ENCODE data around the gene MPHOSPH9. TPM values are rescaled to one million over a fixed set of nuclear protein-coding genes. Genes with fewer than 3 reads are reported as not detected.
A peak's percentile ranks its signal among the peaks of the same experiment; 100 is the strongest.

The MPHOSPH9 gene
- total and polyA plus RNA-seq, 4 donors, result 20.5 to 79.2 (median 43.9) TPM

- DNase-seq (ENCODE audit: low read depth in 4 of 6, low spot score in 6 of 6), result no peak
- Histone ChIP-seq H3K4me3 (ENCODE audit: low read depth, low read length) (no peak overlapping the region), H3K27ac (ENCODE audit: low read depth, low read length) (no peak overlapping the region), H3K9me3 (ENCODE audit: control insufficient read depth, insufficient read depth, low read length) (no peaks in the 10 kb centered on the region), H3K36me3 (ENCODE audit: control insufficient read depth, insufficient read depth, low read length) (no peaks in the 10 kb centered on the region), H3K4me1 (ENCODE audit: control insufficient read depth, insufficient read depth, low read length) (no peaks in the 10 kb centered on the region), H3K27me3 (ENCODE audit: control insufficient read depth, insufficient read depth, low read length) (no peaks in the 10 kb centered on the region)
- 83% methylated on average over 5 of the region's 6 CpGs for WGBS (ENCODE audit: insufficient coverage)
Observed at GRCh38 chr12:123121670-123122069, 111.3 kb downstream of the MPHOSPH9 start.

GRCh38 chr12:123120452-123121166 is 112.3 kb downstream of the MPHOSPH9 start:
- H3K9me3 ChIP-seq (ENCODE audit: control insufficient read depth, insufficient read depth, low read length), result no peaks in the 10 kb centered on the region
- DNase-seq (ENCODE audit: low read depth in 4 of 6, low spot score in 6 of 6), result no peak
- H3K27ac ChIP-seq (ENCODE audit: low read depth, low read length), result peak overlapping the region; percentile 2
- no peaks in the 10 kb centered on the region for H3K27me3 ChIP-seq (ENCODE audit: control insufficient read depth, insufficient read depth, low read length)
- WGBS (ENCODE audit: insufficient coverage), result 81% methylated on average over 3 of the region's 3 CpGs
- no peak overlapping the region for H3K4me3 ChIP-seq (ENCODE audit: low read depth, low read length)
- peaks cover 4% of the 10 kb centered on the region for H3K4me1 ChIP-seq (ENCODE audit: control insufficient read depth, insufficient read depth, low read length)
- H3K36me3 ChIP-seq (ENCODE audit: control insufficient read depth, insufficient read depth, low read length), result no peaks in the 10 kb centered on the region

GRCh38 chr12:123119808-123120207 is 113.1 kb downstream of the MPHOSPH9 start:
- Histone ChIP-seq H3K36me3 (ENCODE audit: control insufficient read depth, insufficient read depth, low read length) (no peaks in the 10 kb centered on the region), H3K27me3 (ENCODE audit: control insufficient read depth, insufficient read depth, low read length) (no peaks in the 10 kb centered on the region), H3K4me1 (ENCODE audit: control insufficient read depth, insufficient read depth, low read length) (peaks cover 12% of the 10 kb centered on the region), H3K9me3 (ENCODE audit: control insufficient read depth, insufficient read depth, low read length) (no peaks in the 10 kb centered on the region), H3K4me3 (ENCODE audit: low read depth, low read length) (no peak overlapping the region), H3K27ac (ENCODE audit: low read depth, low read length) (no peak overlapping the region)
- WGBS (ENCODE audit: insufficient coverage), result 92% methylated on average over 5 of the region's 7 CpGs
- no peak for DNase-seq (ENCODE audit: low read depth in 4 of 6, low spot score in 6 of 6)

- H3K36me3 ChIP-seq (ENCODE audit: control insufficient read depth, insufficient read depth, low read length), result no peaks in the 10 kb centered on the region
- no peak overlapping the region for H3K27ac ChIP-seq (ENCODE audit: low read depth, low read length)
- H3K9me3 ChIP-seq (ENCODE audit: control insufficient read depth, insufficient read depth, low read length), result no peaks in the 10 kb centered on the region
- no peak overlapping the region for H3K4me3 ChIP-seq (ENCODE audit: low read depth, low read length)
- 94% methylated on average over 2 of the region's 8 CpGs for WGBS (ENCODE audit: insufficient coverage)
- H3K27me3 ChIP-seq (ENCODE audit: control insufficient read depth, insufficient read depth, low read length), result no peaks in the 10 kb centered on the region
- DNase-seq (ENCODE audit: low read depth in 4 of 6, low spot score in 6 of 6), result no peak
- H3K4me1 ChIP-seq (ENCODE audit: control insufficient read depth, insufficient read depth, low read length), result peaks cover 18% of the 10 kb centered on the region
Observed at GRCh38 chr12:123118497-123118896, 114.4 kb downstream of the MPHOSPH9 start.

- no peaks in the 10 kb centered on the region for H3K27me3 ChIP-seq (ENCODE audit: control insufficient read depth, insufficient read depth, low read length)
- WGBS (ENCODE audit: insufficient coverage), result 80% methylated on average over 1 of the region's 8 CpGs
- no peak overlapping the region for H3K4me3 ChIP-seq (ENCODE audit: low read depth, low read length)
- DNase-seq (ENCODE audit: low read depth in 4 of 6, low spot score in 6 of 6), result peak in 1 of 6 donors; percentile 65
- peak overlapping the region; percentile 35 for H3K27ac ChIP-seq (ENCODE audit: low read depth, low read length)
- no peaks in the 10 kb centered on the region for H3K9me3 ChIP-seq (ENCODE audit: control insufficient read depth, insufficient read depth, low read length)
- peaks cover 4% of the 10 kb centered on the region for H3K36me3 ChIP-seq (ENCODE audit: control insufficient read depth, insufficient read depth, low read length)
- H3K4me1 ChIP-seq (ENCODE audit: control insufficient read depth, insufficient read depth, low read length), result peaks cover 35% of the 10 kb centered on the region
Observed at GRCh38 chr12:123115409-123116121, 117.4 kb downstream of the MPHOSPH9 start.

GRCh38 chr12:123114304-123115083 is 118.4 kb downstream of the MPHOSPH9 start:
- H3K27ac ChIP-seq (ENCODE audit: low read depth, low read length), result no peak overlapping the region
- peaks cover 8% of the 10 kb centered on the region for H3K36me3 ChIP-seq (ENCODE audit: control insufficient read depth, insufficient read depth, low read length)
- no peak overlapping the region for H3K4me3 ChIP-seq (ENCODE audit: low read depth, low read length)
- no peaks in the 10 kb centered on the region for H3K9me3 ChIP-seq (ENCODE audit: control insufficient read depth, insufficient read depth, low read length)
- H3K27me3 ChIP-seq (ENCODE audit: control insufficient read depth, insufficient read depth, low read length), result no peaks in the 10 kb centered on the region
- WGBS (ENCODE audit: insufficient coverage), result 86% methylated on average over 11 of the region's 13 CpGs
- DNase-seq (ENCODE audit: low read depth in 4 of 6, low spot score in 6 of 6), result no peak
- peaks cover 46% of the 10 kb centered on the region for H3K4me1 ChIP-seq (ENCODE audit: control insufficient read depth, insufficient read depth, low read length)

- 63% methylated on average over 5 of the region's 8 CpGs for WGBS (ENCODE audit: insufficient coverage)
- Histone ChIP-seq H3K4me1 (ENCODE audit: control insufficient read depth, insufficient read depth, low read length) (peaks cover 61% of the 10 kb centered on the region), H3K27ac (ENCODE audit: low read depth, low read length) (no peak overlapping the region), H3K4me3 (ENCODE audit: low read depth, low read length) (no peak overlapping the region), H3K36me3 (ENCODE audit: control insufficient read depth, insufficient read depth, low read length) (peaks cover 8% of the 10 kb centered on the region), H3K9me3 (ENCODE audit: control insufficient read depth, insufficient read depth, low read length) (no peaks in the 10 kb centered on the region), H3K27me3 (ENCODE audit: control insufficient read depth, insufficient read depth, low read length) (no peaks in the 10 kb centered on the region)
- no peak for DNase-seq (ENCODE audit: low read depth in 4 of 6, low spot score in 6 of 6)
Observed at GRCh38 chr12:123113026-123113425, 119.9 kb downstream of the MPHOSPH9 start.

GRCh38 chr12:123111498-123112165 is 121.3 kb downstream of the MPHOSPH9 start:
- Histone ChIP-seq H3K9me3 (ENCODE audit: control insufficient read depth, insufficient read depth, low read length) (no peaks in the 10 kb centered on the region), H3K4me3 (ENCODE audit: low read depth, low read length) (no peak overlapping the region), H3K4me1 (ENCODE audit: control insufficient read depth, insufficient read depth, low read length) (peaks cover 70% of the 10 kb centered on the region), H3K27ac (ENCODE audit: low read depth, low read length) (no peak overlapping the region), H3K36me3 (ENCODE audit: control insufficient read depth, insufficient read depth, low read length) (peaks cover 8% of the 10 kb centered on the region), H3K27me3 (ENCODE audit: control insufficient read depth, insufficient read depth, low read length) (no peaks in the 10 kb centered on the region)
- WGBS (ENCODE audit: insufficient coverage), result 80% methylated on average over 14 of the region's 19 CpGs
- DNase-seq (ENCODE audit: low read depth in 4 of 6, low spot score in 6 of 6), result no peak

- Histone ChIP-seq H3K9me3 (ENCODE audit: control insufficient read depth, insufficient read depth, low read length) (no peaks in the 10 kb centered on the region), H3K36me3 (ENCODE audit: control insufficient read depth, insufficient read depth, low read length) (peaks cover 12% of the 10 kb centered on the region), H3K4me3 (ENCODE audit: low read depth, low read length) (no peak overlapping the region), H3K27me3 (ENCODE audit: control insufficient read depth, insufficient read depth, low read length) (no peaks in the 10 kb centered on the region), H3K4me1 (ENCODE audit: control insufficient read depth, insufficient read depth, low read length) (peaks cover 58% of the 10 kb centered on the region), H3K27ac (ENCODE audit: low read depth, low read length) (peak overlapping the region; percentile 26)
- WGBS (ENCODE audit: insufficient coverage), result 40% methylated on average over 2 of the region's 3 CpGs
- DNase-seq (ENCODE audit: low read depth in 4 of 6, low spot score in 6 of 6), result peak in 2 of 6 donors; percentile 36 to 77
Observed at GRCh38 chr12:123109319-123109772, 123.6 kb downstream of the MPHOSPH9 start.

All from spinal cord (tissue), 10 donors.